ENCODE measurements around the gene THADA. TPM values are rescaled to one million over a fixed set of nuclear protein-coding genes. Genes with fewer than 3 reads are reported as not detected.
A peak's percentile ranks its signal among the peaks of the same experiment; 100 is the strongest.

Gene THADA
- polyA plus RNA-seq, 3 donors: 7.3 to 11.2 (median 9.7) TPM

- peak overlapping the region; percentile 59 to 89 (median 77) for H3K27ac Mint-ChIP-seq
- peaks cover 82% of the 10 kb centered on the region for H3K4me1 Mint-ChIP-seq
- no CpG with 5 or more reads among the region's 2 CpGs for WGBS (ENCODE audit: insufficient coverage)
- H3K4me3 Mint-ChIP-seq: no peak overlapping the region
- Histone ChIP-seq H3K27ac (ENCODE audit: low read depth in 1 of 2, low read length in 2 of 2) (peak overlapping the region in 1 of 2 donors; percentile 76), H3K4me1 (ENCODE audit: control insufficient read depth in 1 of 2, insufficient read depth in 2 of 2, low read length in 2 of 2) (peaks cover 47 to 73% of the 10 kb centered on the region in 2 donors), H3K9ac (ENCODE audit: insufficient read depth, low read length, poor library complexity, severe bottlenecking) (no peak overlapping the region), H3K36me3 (replicated peaks in 1 of 2; ENCODE audit: control insufficient read depth in 1 of 2, insufficient read depth in 2 of 2, low read length in 2 of 2) (no peaks in the 10 kb centered on the region), H3K4me2 (replicated peaks; ENCODE audit: extremely low read depth, low read length, poor library complexity, severe bottlenecking) (no peak overlapping the region), H3K27me3 (ENCODE audit: control insufficient read depth in 2 of 2, insufficient read depth in 2 of 2, low read length in 2 of 2) (no peaks in the 10 kb centered on the region), H3K9me3 (replicated peaks in 1 of 2; ENCODE audit: control insufficient read depth in 1 of 2, insufficient read depth in 1 of 2, low read length in 2 of 2) (no peaks in the 10 kb centered on the region), H3K79me2 (ENCODE audit: insufficient read depth, low read length) (peaks cover 20% of the 10 kb centered on the region), H2AFZ (ENCODE audit: insufficient read depth, low read depth, low read length, poor library complexity, severe bottlenecking) (no peak overlapping the region), H3K4me3 (replicated peaks in 1 of 3; ENCODE audit: low read depth in 2 of 3, low read length in 3 of 3) (no peak overlapping the region), H4K20me1 (ENCODE audit: insufficient read depth, low read length) (no peaks in the 10 kb centered on the region)
- DNase-seq: peak in 2 of 3 donors; percentile 27 to 73
- intact Hi-C loops (cut with micrococcal nuclease): no loop called here
- no peak for TF ChIP-seq CTCF (IDR thresholded peaks at IDR 0.05)
- peaks cover 0 to 3% (median 0%) of the 10 kb centered on the region in 7 donors for H3K9me3 Mint-ChIP-seq
- no peaks in the 10 kb centered on the region for H3K27me3 Mint-ChIP-seq (ENCODE audit: low read depth in 3 of 3)
- H3K36me3 Mint-ChIP-seq: peaks cover 7 to 12% of the 10 kb centered on the region in 2 donors
Measured at GRCh38 chr2:43419876-43420275, 176.0 kb downstream of the THADA start.

DNA sequence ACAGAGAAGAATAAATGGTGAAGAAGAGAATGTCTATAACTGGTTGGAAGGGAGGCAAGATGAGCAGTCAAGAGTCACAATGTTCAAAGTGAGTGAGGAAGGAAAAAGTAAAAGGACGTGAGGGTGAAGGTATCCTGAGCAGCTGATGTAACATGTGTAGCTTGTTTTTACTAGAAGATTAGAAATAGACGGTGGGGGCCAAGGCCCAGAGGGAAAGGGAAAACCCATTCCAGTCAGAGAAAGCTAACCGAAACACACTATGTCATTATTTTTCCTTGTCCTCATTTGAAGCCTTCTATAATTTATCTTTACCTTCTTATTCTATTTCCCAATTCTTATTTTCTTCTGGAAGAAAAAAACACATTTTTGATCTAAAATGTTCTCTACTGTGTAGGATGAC lies 176.6 kb downstream of the THADA start:
- Histone ChIP-seq H3K4me3 (replicated peaks in 1 of 3; ENCODE audit: low read depth in 2 of 3, low read length in 3 of 3) (no peak overlapping the region), H4K20me1 (ENCODE audit: insufficient read depth, low read length) (no peaks in the 10 kb centered on the region), H3K9me3 (replicated peaks in 1 of 2; ENCODE audit: control insufficient read depth in 1 of 2, insufficient read depth in 1 of 2, low read length in 2 of 2) (no peaks in the 10 kb centered on the region), H3K4me1 (ENCODE audit: control insufficient read depth in 1 of 2, insufficient read depth in 2 of 2, low read length in 2 of 2) (peaks cover 41 to 72% of the 10 kb centered on the region in 2 donors), H3K9ac (ENCODE audit: insufficient read depth, low read length, poor library complexity, severe bottlenecking) (no peak overlapping the region), H3K4me2 (replicated peaks; ENCODE audit: extremely low read depth, low read length, poor library complexity, severe bottlenecking) (no peak overlapping the region), H2AFZ (ENCODE audit: insufficient read depth, low read depth, low read length, poor library complexity, severe bottlenecking) (no peak overlapping the region), H3K36me3 (replicated peaks in 1 of 2; ENCODE audit: control insufficient read depth in 1 of 2, insufficient read depth in 2 of 2, low read length in 2 of 2) (no peaks in the 10 kb centered on the region), H3K27ac (ENCODE audit: low read depth in 1 of 2, low read length in 2 of 2) (peak overlapping the region in 1 of 2 donors; percentile 76), H3K79me2 (ENCODE audit: insufficient read depth, low read length) (peaks cover 20% of the 10 kb centered on the region), H3K27me3 (ENCODE audit: control insufficient read depth in 2 of 2, insufficient read depth in 2 of 2, low read length in 2 of 2) (no peaks in the 10 kb centered on the region)
- intact Hi-C loops (cut with micrococcal nuclease): no loop called here
- peaks cover 81% of the 10 kb centered on the region for H3K4me1 Mint-ChIP-seq
- TF ChIP-seq CTCF (IDR thresholded peaks at IDR 0.05): no peak
- no peak overlapping the region for H3K4me3 Mint-ChIP-seq
- H3K9me3 Mint-ChIP-seq: peaks cover 0 to 3% (median 0%) of the 10 kb centered on the region in 7 donors
- peak overlapping the region; percentile 79 to 94 (median 88) for H3K27ac Mint-ChIP-seq
- no peaks in the 10 kb centered on the region for H3K27me3 Mint-ChIP-seq (ENCODE audit: low read depth in 3 of 3)
- WGBS (ENCODE audit: insufficient coverage): no CpG with 5 or more reads among the region's 3 CpGs
- DNase-seq: no peak
- peaks cover 11% of the 10 kb centered on the region in 2 donors for H3K36me3 Mint-ChIP-seq

Data from CD14-positive monocyte (primary cell).